Smooth muscle cell (in vitro differentiated cells): ENCODE data around the gene GDF10. TPM values are rescaled to one million over a fixed set of nuclear protein-coding genes. Genes with fewer than 3 reads are reported as not detected.

Source experiments
- DNase-seq: peaks from one replicate; lab custom pipeline; 2025; ENCODE audit not compliant: unreplicated experiment; lab: John Stamatoyannopoulos, UW
- H2AFZ ChIP-seq: fragments of 200-600 bp; sonication (generic); 2 replicates; pipeline ENCODE4 v1.6.0; 2016; ENCODE audit warnings: antibody characterized with exemption, low read depth, mild to moderate bottlenecking
- H3F3A ChIP-seq: fragments of 200-600 bp; sonication (generic); 2 replicates; pipeline ENCODE4 v1.6.0; 2017; ENCODE audit warnings: antibody characterized with exemption, low read depth
- H3K27ac ChIP-seq: fragments of 200-600 bp; sonication (generic); 2 replicates; pipeline ENCODE4 v1.5.1; 2016; ENCODE audit warnings: low read depth, mild to moderate bottlenecking
- H3K27me3 ChIP-seq: fragments of 200-600 bp; sonication (generic); 2 replicates; pipeline ENCODE4 v1.6.1; 2016; ENCODE audit warnings: low read depth, mild to moderate bottlenecking
- H3K36me3 ChIP-seq: fragments of 200-600 bp; sonication (generic); 2 replicates; pipeline ENCODE4 v1.5.1; 2016; ENCODE audit warnings: low read depth
- H3K4me1 ChIP-seq: fragments of 200-600 bp; sonication (generic); 2 replicates; pipeline ENCODE4 v1.5.1; 2016; ENCODE audit warnings: low read depth
- H3K4me2 ChIP-seq: fragments of 200-600 bp; sonication (generic); 2 replicates; pipeline ENCODE4 v1.6.0; 2016; ENCODE audit warnings: mild to moderate bottlenecking
- H3K4me3 ChIP-seq: fragments of 200-600 bp; sonication (generic); 2 replicates; pipeline ENCODE4 v1.5.1; 2016; ENCODE audit warnings: mild to moderate bottlenecking
- H3K79me2 ChIP-seq: fragments of 200-600 bp; sonication (generic); 2 replicates; pipeline ENCODE4 v1.6.0; 2016; ENCODE audit warnings: low read depth, mild to moderate bottlenecking
- H3K9ac ChIP-seq: fragments of 200-600 bp; sonication (generic); 2 replicates; pipeline ENCODE4 v1.6.0; 2016; ENCODE audit warnings: low read depth
- H3K9me3 ChIP-seq: fragments of 200-600 bp; sonication (generic); replicated peaks from 2 replicates; pipeline ENCODE4 v1.5.1; 2016; ENCODE audit warnings: low read depth
- H4K20me1 ChIP-seq: fragments of 200-600 bp; sonication (generic); 2 replicates; pipeline ENCODE4 v1.6.0; 2016; ENCODE audit warnings: low read depth
- WGBS: methylation state at CpG from one replicate; pipeline ENCODE4 v1.1.7; 2016; ENCODE audit warnings: low lambda C conversion rate; 5-methylcytosine and 5-hydroxymethylcytosine counted together
- polyA plus RNA-seq: library from polyadenylated mRNA; unstranded; fragments of >200 nt; fragmentation: Nextera tagmentation; extraction: Ambion mirVana; gene quantifications from 2 replicates; pipeline ENCODE4 v1.2.1, GENCODE V29; 2016
- total RNA-seq: library from RNA; depleted of rRNA; stranded (reverse); fragments of >200 nt; gene quantifications from 2 replicates; pipeline ENCODE4 v1.2.3, GENCODE V29; 2014
- TF ChIP-seq, protein P1 (sequence below): fragments of 200-600 bp; sonication (generic); IDR thresholded peaks from 2 replicates; pipeline ENCODE4 v1.5.1; 2017; ENCODE audit warnings: borderline replicate concordance, mild to moderate bottlenecking, antibody characterized with exemption; ENCODE audit not compliant: insufficient read depth, poor library complexity, severe bottlenecking

GDF10 gene
- total and polyA plus RNA-seq, 2 experiments from 2014 or later = 0.58 to 1.5 TPM

DNA sequence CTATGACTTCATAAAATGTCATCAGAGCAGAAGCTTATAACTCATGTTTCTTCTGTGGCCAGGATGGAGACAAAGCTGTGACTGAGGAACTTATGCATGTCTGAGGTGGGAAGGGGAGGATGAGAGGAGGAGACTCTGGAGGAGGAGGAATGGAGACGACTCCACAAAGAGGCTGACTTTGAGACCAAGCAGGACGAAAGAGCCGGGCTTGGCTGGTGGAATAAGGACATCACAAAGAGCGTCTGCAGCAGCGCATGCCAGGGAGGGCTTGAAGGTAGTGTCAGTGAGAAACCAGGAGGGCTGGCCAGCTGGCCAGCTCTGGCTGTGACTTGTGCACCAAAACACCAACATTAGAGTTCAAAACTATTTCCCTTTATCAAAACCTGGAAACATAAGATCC lies 16.1 kb downstream of the GDF10 start:
- H3K4me3 ChIP-seq = no peak overlapping the region
- H3K4me1 ChIP-seq = no peaks in the 10 kb centered on the region
- H3K4me2 ChIP-seq = no peak overlapping the region
- no peaks in the 10 kb centered on the region for H3F3A ChIP-seq
- no peak overlapping the region for H3K27ac ChIP-seq
- no peak overlapping the region for H2AFZ ChIP-seq
- no peak for DNase-seq
- no peaks in the 10 kb centered on the region for H3K36me3 ChIP-seq
- 67% methylated on average over 5 of the region's 5 CpGs for WGBS
- H3K79me2 ChIP-seq = no peaks in the 10 kb centered on the region
- no peaks in the 10 kb centered on the region for H3K9me3 ChIP-seq
- H4K20me1 ChIP-seq = no peaks in the 10 kb centered on the region
- H3K27me3 ChIP-seq = no peaks in the 10 kb centered on the region
- TF ChIP-seq, protein P1, sequence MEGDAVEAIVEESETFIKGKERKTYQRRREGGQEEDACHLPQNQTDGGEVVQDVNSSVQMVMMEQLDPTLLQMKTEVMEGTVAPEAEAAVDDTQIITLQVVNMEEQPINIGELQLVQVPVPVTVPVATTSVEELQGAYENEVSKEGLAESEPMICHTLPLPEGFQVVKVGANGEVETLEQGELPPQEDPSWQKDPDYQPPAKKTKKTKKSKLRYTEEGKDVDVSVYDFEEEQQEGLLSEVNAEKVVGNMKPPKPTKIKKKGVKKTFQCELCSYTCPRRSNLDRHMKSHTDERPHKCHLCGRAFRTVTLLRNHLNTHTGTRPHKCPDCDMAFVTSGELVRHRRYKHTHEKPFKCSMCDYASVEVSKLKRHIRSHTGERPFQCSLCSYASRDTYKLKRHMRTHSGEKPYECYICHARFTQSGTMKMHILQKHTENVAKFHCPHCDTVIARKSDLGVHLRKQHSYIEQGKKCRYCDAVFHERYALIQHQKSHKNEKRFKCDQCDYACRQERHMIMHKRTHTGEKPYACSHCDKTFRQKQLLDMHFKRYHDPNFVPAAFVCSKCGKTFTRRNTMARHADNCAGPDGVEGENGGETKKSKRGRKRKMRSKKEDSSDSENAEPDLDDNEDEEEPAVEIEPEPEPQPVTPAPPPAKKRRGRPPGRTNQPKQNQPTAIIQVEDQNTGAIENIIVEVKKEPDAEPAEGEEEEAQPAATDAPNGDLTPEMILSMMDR = no peak
- H3K9ac ChIP-seq = no peak overlapping the region

GRCh38 chr10:47317251-47317650 lies 17.3 kb downstream of the GDF10 start:
- H3K27ac ChIP-seq = no peak overlapping the region
- H3K79me2 ChIP-seq = no peaks in the 10 kb centered on the region
- H3K9ac ChIP-seq = no peak overlapping the region
- TF ChIP-seq, protein P1 = no peak
- no peaks in the 10 kb centered on the region for H4K20me1 ChIP-seq
- H3K4me3 ChIP-seq = no peak overlapping the region
- no peak for DNase-seq
- H3K4me2 ChIP-seq = no peak overlapping the region
- no peaks in the 10 kb centered on the region for H3K36me3 ChIP-seq
- H3K9me3 ChIP-seq = no peaks in the 10 kb centered on the region
- WGBS = 80% methylated on average over 4 of the region's 4 CpGs
- no peak overlapping the region for H2AFZ ChIP-seq
- no peaks in the 10 kb centered on the region for H3K27me3 ChIP-seq
- H3F3A ChIP-seq = no peaks in the 10 kb centered on the region
- no peaks in the 10 kb centered on the region for H3K4me1 ChIP-seq

- H2AFZ ChIP-seq = no peak overlapping the region
Measured at GRCh38 chr10:47318706-47319105, 18.7 kb downstream of the GDF10 start.

GRCh38 chr10:47319784-47320183 lies 19.8 kb downstream of the GDF10 start:
- Histone ChIP-seq H3K4me1 (no peaks in the 10 kb centered on the region), H3K9me3 (no peaks in the 10 kb centered on the region), H3K79me2 (no peaks in the 10 kb centered on the region), H3K4me3 (no peak overlapping the region), H3F3A (no peaks in the 10 kb centered on the region), H3K9ac (no peak overlapping the region), H2AFZ (no peak overlapping the region), H3K4me2 (no peak overlapping the region), H3K27me3 (peaks cover 7% of the 10 kb centered on the region), H4K20me1 (no peaks in the 10 kb centered on the region), H3K36me3 (no peaks in the 10 kb centered on the region), H3K27ac (no peak overlapping the region)
- DNase-seq = no peak
- WGBS = 95% methylated on average over 8 of the region's 8 CpGs
- TF ChIP-seq, protein P1 = no peak

More at GRCh38 chr10:47318706-47319105, 18.7 kb downstream of the GDF10 start:
- H4K20me1 ChIP-seq = no peaks in the 10 kb centered on the region
- H3K9me3 ChIP-seq = no peaks in the 10 kb centered on the region
- H3K36me3 ChIP-seq = no peaks in the 10 kb centered on the region
- WGBS = 95% methylated on average over 9 of the region's 9 CpGs
- TF ChIP-seq, protein P1 = no peak
- no peak for DNase-seq
- H3K27me3 ChIP-seq = peaks cover 3% of the 10 kb centered on the region
- H3K4me2 ChIP-seq = no peak overlapping the region
- H3F3A ChIP-seq = no peaks in the 10 kb centered on the region
- no peaks in the 10 kb centered on the region for H3K4me1 ChIP-seq
- H3K9ac ChIP-seq = no peak overlapping the region
- no peaks in the 10 kb centered on the region for H3K79me2 ChIP-seq
- no peak overlapping the region for H3K4me3 ChIP-seq
- H3K27ac ChIP-seq = no peak overlapping the region
